Measurements from ENCODE around the gene FAM118B. TPM values are rescaled to one million over a fixed set of nuclear protein-coding genes. Genes with fewer than 3 reads are reported as not detected.

FAM118B gene
- total RNA-seq, 1 donor from 2014 or later: 28.4 TPM

- Mint-ChIP-seq H3K36me3 (ENCODE audit: low read depth) (no peaks in the 10 kb centered on the region), H3K27ac (ENCODE audit: unreplicated experiment) (no peak overlapping the region), H3K4me1 (no peaks in the 10 kb centered on the region), H3K27me3 (ENCODE audit: low read depth) (peaks cover 34% of the 10 kb centered on the region), H3K9me3 (no peaks in the 10 kb centered on the region), H3K4me3 (no peak overlapping the region)
- no peak for DNase-seq (ENCODE audit: low read depth, low spot score)
- TF ChIP-seq CTCF (conservative IDR thresholded peaks at IDR 0.05): no peak
Observed at GRCh38 chr11:126172596-126173038, 39.0 kb upstream of the FAM118B start.

GRCh38 chr11:126173257-126173656 is 38.3 kb upstream of the FAM118B start:
- H3K4me1 Mint-ChIP-seq: no peaks in the 10 kb centered on the region
- TF ChIP-seq CTCF (conservative IDR thresholded peaks at IDR 0.05): no peak
- peaks cover 34% of the 10 kb centered on the region for H3K27me3 Mint-ChIP-seq (ENCODE audit: low read depth)
- DNase-seq (ENCODE audit: low read depth, low spot score): no peak
- no peak overlapping the region for H3K27ac Mint-ChIP-seq (ENCODE audit: unreplicated experiment)
- H3K36me3 Mint-ChIP-seq (ENCODE audit: low read depth): no peaks in the 10 kb centered on the region
- H3K4me3 Mint-ChIP-seq: no peak overlapping the region
- no peaks in the 10 kb centered on the region for H3K9me3 Mint-ChIP-seq

- no peaks in the 10 kb centered on the region for H3K36me3 Mint-ChIP-seq (ENCODE audit: low read depth)
- no peaks in the 10 kb centered on the region for H3K4me1 Mint-ChIP-seq
- H3K27ac Mint-ChIP-seq (ENCODE audit: unreplicated experiment): no peak overlapping the region
- TF ChIP-seq CTCF (conservative IDR thresholded peaks at IDR 0.05): no peak
- H3K4me3 Mint-ChIP-seq: no peak overlapping the region
- no peak for DNase-seq (ENCODE audit: low read depth, low spot score)
- H3K9me3 Mint-ChIP-seq: no peaks in the 10 kb centered on the region
- H3K27me3 Mint-ChIP-seq (ENCODE audit: low read depth): peaks cover 23% of the 10 kb centered on the region
Observed at GRCh38 chr11:126174816-126175215, 36.8 kb upstream of the FAM118B start.

GRCh38 chr11:126175393-126175792 is 36.2 kb upstream of the FAM118B start:
- H3K36me3 Mint-ChIP-seq (ENCODE audit: low read depth): no peaks in the 10 kb centered on the region
- H3K9me3 Mint-ChIP-seq: no peaks in the 10 kb centered on the region
- H3K4me3 Mint-ChIP-seq: no peak overlapping the region
- no peaks in the 10 kb centered on the region for H3K4me1 Mint-ChIP-seq
- no peak for DNase-seq (ENCODE audit: low read depth, low spot score)
- TF ChIP-seq CTCF (conservative IDR thresholded peaks at IDR 0.05): no peak
- no peak overlapping the region for H3K27ac Mint-ChIP-seq (ENCODE audit: unreplicated experiment)
- H3K27me3 Mint-ChIP-seq (ENCODE audit: low read depth): peaks cover 23% of the 10 kb centered on the region

GRCh38 chr11:126176853-126177470 is 34.6 kb upstream of the FAM118B start:
- DNase-seq (ENCODE audit: low read depth, low spot score): no peak
- peaks cover 3% of the 10 kb centered on the region for H3K36me3 Mint-ChIP-seq (ENCODE audit: low read depth)
- no peak for TF ChIP-seq CTCF (conservative IDR thresholded peaks at IDR 0.05)
- peaks cover 2% of the 10 kb centered on the region for H3K9me3 Mint-ChIP-seq
- H3K4me1 Mint-ChIP-seq: no peaks in the 10 kb centered on the region
- H3K27me3 Mint-ChIP-seq (ENCODE audit: low read depth): peaks cover 22% of the 10 kb centered on the region
- H3K4me3 Mint-ChIP-seq: no peak overlapping the region
- H3K27ac Mint-ChIP-seq (ENCODE audit: unreplicated experiment): no peak overlapping the region

Data from neural crest cell (in vitro differentiated cells).